Measurements from ENCODE around the gene BHLHA15. TPM values are rescaled to one million over a fixed set of nuclear protein-coding genes. Genes with fewer than 3 reads are reported as not detected.
A peak's percentile ranks its signal among the peaks of the same experiment; 100 is the strongest.

The BHLHA15 gene
- total and polyA plus RNA-seq, 2 donors (not counting 1 experiment from before 2014, with no cell fraction given) = 0.33 TPM; not detected in 1

- Histone ChIP-seq H4K20me1 (ENCODE audit: control insufficient read depth, extremely low read depth, insufficient read depth, low read length) (no peaks in the 10 kb centered on the region), H3K4me2 (ENCODE audit: extremely low read depth, insufficient read depth, low read length) (no peak overlapping the region), H3K27ac (ENCODE audit: insufficient read depth, low read length) (no peak overlapping the region), H3K79me2 (ENCODE audit: control insufficient read depth, insufficient read depth, low read length) (no peaks in the 10 kb centered on the region), H3K27me3 (ENCODE audit: control insufficient read depth, insufficient read depth, low read length) (no peaks in the 10 kb centered on the region), H3K4me3 (replicated peaks in 1 of 4; ENCODE audit: control extremely low read depth in 1 of 4, insufficient read depth in 1 of 4, low read depth in 3 of 4, low read length in 4 of 4) (no peak overlapping the region), H3K9me3 (ENCODE audit: control insufficient read depth, insufficient read depth, low read depth, low read length) (no peaks in the 10 kb centered on the region), H3K9ac (ENCODE audit: insufficient read depth, low read length) (no peak overlapping the region), H3K4me1 (ENCODE audit: control insufficient read depth, extremely low read depth, insufficient read depth, low read length) (no peaks in the 10 kb centered on the region), H3K36me3 (ENCODE audit: control insufficient read depth, insufficient read depth, low read length) (peaks cover 4% of the 10 kb centered on the region), H2AFZ (ENCODE audit: low read length) (no peak overlapping the region)
- DNase-seq (ENCODE audit: low read depth in 2 of 2) = no peak
- no peak for TF ChIP-seq CTCF (conservative IDR thresholded peaks at IDR 0.05 in 1 of 2, IDR thresholded peaks at IDR 0.05 in 1 of 2; ENCODE audit: low read depth in 1 of 2, low read length in 2 of 2)
- no peak for TF ChIP-seq EZH2 (IDR thresholded peaks at IDR 0.05; ENCODE audit: low read length, missing control alignments)
Measured at GRCh38 chr7:98194186-98194585, 17.1 kb upstream of the BHLHA15 start.

GRCh38 chr7:98194672-98195457 is 16.4 kb upstream of the BHLHA15 start:
- peak in 1 of 2 donors; percentile 45 for DNase-seq (ENCODE audit: low read depth in 2 of 2)
- no peak overlapping the region for H2AFZ ChIP-seq (ENCODE audit: low read length)
- no peak overlapping the region for H3K27ac ChIP-seq (ENCODE audit: insufficient read depth, low read length)
- no peak overlapping the region for H3K4me3 ChIP-seq (replicated peaks in 1 of 4; ENCODE audit: control extremely low read depth in 1 of 4, insufficient read depth in 1 of 4, low read depth in 3 of 4, low read length in 4 of 4)
- H3K9ac ChIP-seq (ENCODE audit: insufficient read depth, low read length) = no peak overlapping the region
- no peak for TF ChIP-seq CTCF (conservative IDR thresholded peaks at IDR 0.05 in 1 of 2, IDR thresholded peaks at IDR 0.05 in 1 of 2; ENCODE audit: low read depth in 1 of 2, low read length in 2 of 2)
- TF ChIP-seq EZH2 (IDR thresholded peaks at IDR 0.05; ENCODE audit: low read length, missing control alignments) = no peak
- H3K4me2 ChIP-seq (ENCODE audit: extremely low read depth, insufficient read depth, low read length) = no peak overlapping the region
- no peaks in the 10 kb centered on the region for H4K20me1 ChIP-seq (ENCODE audit: control insufficient read depth, extremely low read depth, insufficient read depth, low read length)
- peaks cover 4% of the 10 kb centered on the region for H3K36me3 ChIP-seq (ENCODE audit: control insufficient read depth, insufficient read depth, low read length)
- H3K79me2 ChIP-seq (ENCODE audit: control insufficient read depth, insufficient read depth, low read length) = no peaks in the 10 kb centered on the region
- no peaks in the 10 kb centered on the region for H3K4me1 ChIP-seq (ENCODE audit: control insufficient read depth, extremely low read depth, insufficient read depth, low read length)
- H3K9me3 ChIP-seq (ENCODE audit: control insufficient read depth, insufficient read depth, low read depth, low read length) = no peaks in the 10 kb centered on the region
- H3K27me3 ChIP-seq (ENCODE audit: control insufficient read depth, insufficient read depth, low read length) = no peaks in the 10 kb centered on the region

- no peak overlapping the region for H2AFZ ChIP-seq (ENCODE audit: low read length)
- H3K79me2 ChIP-seq (ENCODE audit: control insufficient read depth, insufficient read depth, low read length) = no peaks in the 10 kb centered on the region
- no peaks in the 10 kb centered on the region for H3K9me3 ChIP-seq (ENCODE audit: control insufficient read depth, insufficient read depth, low read depth, low read length)
- no peak overlapping the region for H3K4me3 ChIP-seq (replicated peaks in 1 of 4; ENCODE audit: control extremely low read depth in 1 of 4, insufficient read depth in 1 of 4, low read depth in 3 of 4, low read length in 4 of 4)
- H3K27me3 ChIP-seq (ENCODE audit: control insufficient read depth, insufficient read depth, low read length) = no peaks in the 10 kb centered on the region
- H3K9ac ChIP-seq (ENCODE audit: insufficient read depth, low read length) = no peak overlapping the region
- no peak for DNase-seq (ENCODE audit: low read depth in 2 of 2)
- H3K4me2 ChIP-seq (ENCODE audit: extremely low read depth, insufficient read depth, low read length) = no peak overlapping the region
- H4K20me1 ChIP-seq (ENCODE audit: control insufficient read depth, extremely low read depth, insufficient read depth, low read length) = no peaks in the 10 kb centered on the region
- TF ChIP-seq EZH2 (IDR thresholded peaks at IDR 0.05; ENCODE audit: low read length, missing control alignments) = no peak
- no peak for TF ChIP-seq CTCF (conservative IDR thresholded peaks at IDR 0.05 in 1 of 2, IDR thresholded peaks at IDR 0.05 in 1 of 2; ENCODE audit: low read depth in 1 of 2, low read length in 2 of 2)
- no peaks in the 10 kb centered on the region for H3K36me3 ChIP-seq (ENCODE audit: control insufficient read depth, insufficient read depth, low read length)
- H3K27ac ChIP-seq (ENCODE audit: insufficient read depth, low read length) = no peak overlapping the region
- H3K4me1 ChIP-seq (ENCODE audit: control insufficient read depth, extremely low read depth, insufficient read depth, low read length) = no peaks in the 10 kb centered on the region
Measured at GRCh38 chr7:98196706-98197605, 14.3 kb upstream of the BHLHA15 start.
